ENCODE results near the gene SLC35B4.

DNA sequence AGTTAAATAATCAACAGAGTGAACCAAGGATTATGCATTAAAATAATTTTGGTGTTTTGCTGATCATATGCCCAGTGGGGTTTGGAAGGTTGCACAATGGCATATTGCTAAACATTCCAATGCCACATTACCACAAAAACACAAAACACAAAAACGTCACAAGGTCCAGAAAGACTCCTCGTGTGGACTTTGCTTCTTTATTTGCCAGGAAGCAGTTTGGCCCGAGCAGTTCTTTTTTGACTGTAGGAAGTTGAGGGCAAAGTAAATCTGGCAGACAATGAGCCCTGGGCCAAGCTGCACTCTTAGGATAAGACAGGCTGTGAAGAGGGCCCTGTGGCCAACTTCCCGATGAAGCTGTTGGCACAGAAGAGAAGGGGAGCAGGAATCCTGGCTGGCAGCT is 39.2 kb upstream of the SLC35B4 start:
- TF ChIP-seq, protein P1, sequence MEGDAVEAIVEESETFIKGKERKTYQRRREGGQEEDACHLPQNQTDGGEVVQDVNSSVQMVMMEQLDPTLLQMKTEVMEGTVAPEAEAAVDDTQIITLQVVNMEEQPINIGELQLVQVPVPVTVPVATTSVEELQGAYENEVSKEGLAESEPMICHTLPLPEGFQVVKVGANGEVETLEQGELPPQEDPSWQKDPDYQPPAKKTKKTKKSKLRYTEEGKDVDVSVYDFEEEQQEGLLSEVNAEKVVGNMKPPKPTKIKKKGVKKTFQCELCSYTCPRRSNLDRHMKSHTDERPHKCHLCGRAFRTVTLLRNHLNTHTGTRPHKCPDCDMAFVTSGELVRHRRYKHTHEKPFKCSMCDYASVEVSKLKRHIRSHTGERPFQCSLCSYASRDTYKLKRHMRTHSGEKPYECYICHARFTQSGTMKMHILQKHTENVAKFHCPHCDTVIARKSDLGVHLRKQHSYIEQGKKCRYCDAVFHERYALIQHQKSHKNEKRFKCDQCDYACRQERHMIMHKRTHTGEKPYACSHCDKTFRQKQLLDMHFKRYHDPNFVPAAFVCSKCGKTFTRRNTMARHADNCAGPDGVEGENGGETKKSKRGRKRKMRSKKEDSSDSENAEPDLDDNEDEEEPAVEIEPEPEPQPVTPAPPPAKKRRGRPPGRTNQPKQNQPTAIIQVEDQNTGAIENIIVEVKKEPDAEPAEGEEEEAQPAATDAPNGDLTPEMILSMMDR (IDR thresholded peaks at IDR 0.05; ENCODE audit: borderline replicate concordance, extremely low read depth, low read length, poor library complexity, severe bottlenecking), result no peak
- TF ChIP-seq EZH2 (IDR thresholded peaks at IDR 0.05; ENCODE audit: borderline replicate concordance, low read depth, low read length, severe bottlenecking), result no peak
